HG03039 (cell line): ENCODE measurements around the gene KSR1.
"Not testable (repeated sequence)": the region's sequence is repeated elsewhere in the genome, so short reads cannot be mapped to it uniquely, and the experiment has no call there.

Experiments
- ATAC-seq: cut with Tn5 transposase; IDR thresholded peaks from one replicate; pipeline ENCODE4 v1.9.1; 2021; ENCODE audit warnings: mild to moderate bottlenecking, moderate library complexity; ENCODE audit not compliant: unreplicated experiment

Gene KSR1

GRCh38 chr17:27651411-27652345, 195.4 kb downstream of the KSR1 start:
- no peak for ATAC-seq

GRCh38 chr17:27653449-27653971, 197.3 kb downstream of the KSR1 start:
- ATAC-seq, result not testable (repeated sequence)

- no peak for ATAC-seq
Measured at GRCh38 chr17:27654136-27654535, 197.9 kb downstream of the KSR1 start.

GRCh38 chr17:27654654-27655524, 198.6 kb downstream of the KSR1 start:
- no peak for ATAC-seq

GRCh38 chr17:27655525-27656111, 199.4 kb downstream of the KSR1 start:
- ATAC-seq, result not testable (repeated sequence)

- ATAC-seq, result not testable (repeated sequence)
Measured at GRCh38 chr17:27656620-27657019, 200.4 kb downstream of the KSR1 start.

GRCh38 chr17:27657620-27658019, 201.4 kb downstream of the KSR1 start:
- no peak for ATAC-seq

- ATAC-seq, result no peak
Measured at GRCh38 chr17:27659683-27660082, 203.4 kb downstream of the KSR1 start.

GRCh38 chr17:27660436-27660835, 204.2 kb downstream of the KSR1 start:
- ATAC-seq, result no peak

GRCh38 chr17:27663936-27664605, 207.8 kb downstream of the KSR1 start:
- ATAC-seq, result no peak

GRCh38 chr17:27664606-27664965, 208.3 kb downstream of the KSR1 start:
- ATAC-seq, result no peak

GRCh38 chr17:27665549-27665948, 209.3 kb downstream of the KSR1 start:
- no peak for ATAC-seq

GRCh38 chr17:27666270-27666669, 210.0 kb downstream of the KSR1 start:
- ATAC-seq, result not testable (repeated sequence)

- ATAC-seq, result no peak
Measured at GRCh38 chr17:27666831-27667560, 210.7 kb downstream of the KSR1 start.

- ATAC-seq, result no peak
Measured at GRCh38 chr17:27667656-27668487, 211.6 kb downstream of the KSR1 start.

GRCh38 chr17:27668488-27668823, 212.2 kb downstream of the KSR1 start:
- no peak for ATAC-seq

GRCh38 chr17:27669136-27669535, 212.9 kb downstream of the KSR1 start:
- no peak for ATAC-seq

- no peak for ATAC-seq
Measured at GRCh38 chr17:27669850-27670249, 213.6 kb downstream of the KSR1 start.
